Osteocyte (in vitro differentiated cells): Measurements from ENCODE around the gene UBAP2L. TPM values are rescaled to one million over a fixed set of nuclear protein-coding genes. Genes with fewer than 3 reads are reported as not detected.
A peak's percentile ranks its signal among the peaks of the same experiment; 100 is the strongest.

Experiments
- DNase-seq: peaks from one replicate; pipeline ENCODE4 v3.0.0; 2021; ENCODE audit warnings: mixed read lengths; ENCODE audit not compliant: unreplicated experiment; ENCODE audit errors: extremely low spot score
- H3K27ac Mint-ChIP-seq: one replicate; pipeline ENCODE4 v1.8.0; 2021; ENCODE audit warnings: mild to moderate bottlenecking, mixed read lengths; ENCODE audit not compliant: unreplicated experiment
- H3K27me3 Mint-ChIP-seq: one replicate; pipeline ENCODE4 v1.8.0; 2021; ENCODE audit warnings: mixed read lengths; ENCODE audit not compliant: unreplicated experiment
- H3K36me3 Mint-ChIP-seq: one replicate; pipeline ENCODE4 v1.8.0; 2021; ENCODE audit warnings: mixed read lengths; ENCODE audit not compliant: unreplicated experiment
- H3K4me1 Mint-ChIP-seq: one replicate; pipeline ENCODE4 v1.8.0; 2021; ENCODE audit warnings: mixed read lengths; ENCODE audit not compliant: unreplicated experiment
- H3K4me3 Mint-ChIP-seq: one replicate; pipeline ENCODE4 v1.8.0; 2021; ENCODE audit warnings: mild to moderate bottlenecking, moderate library complexity, mixed read lengths; ENCODE audit not compliant: unreplicated experiment
- H3K9me3 Mint-ChIP-seq: one replicate; pipeline ENCODE4 v1.8.0; 2021; ENCODE audit warnings: mixed read lengths; ENCODE audit not compliant: unreplicated experiment
- total RNA-seq: library from RNA; stranded (reverse); gene quantifications from 2 replicates; pipeline ENCODE4 v1.2.1, GENCODE V29; 2021
- TF ChIP-seq, protein P1 (sequence below): fragments of 200-600 bp; sonication (generic); IDR thresholded peaks from 2 replicates; pipeline ENCODE4 v1.5.0; 2021; ENCODE audit warnings: antibody characterized with exemption, mild to moderate bottlenecking, moderate library complexity

The UBAP2L gene
- total RNA-seq, 1 donor from 2014 or later, result 236 TPM

DNA sequence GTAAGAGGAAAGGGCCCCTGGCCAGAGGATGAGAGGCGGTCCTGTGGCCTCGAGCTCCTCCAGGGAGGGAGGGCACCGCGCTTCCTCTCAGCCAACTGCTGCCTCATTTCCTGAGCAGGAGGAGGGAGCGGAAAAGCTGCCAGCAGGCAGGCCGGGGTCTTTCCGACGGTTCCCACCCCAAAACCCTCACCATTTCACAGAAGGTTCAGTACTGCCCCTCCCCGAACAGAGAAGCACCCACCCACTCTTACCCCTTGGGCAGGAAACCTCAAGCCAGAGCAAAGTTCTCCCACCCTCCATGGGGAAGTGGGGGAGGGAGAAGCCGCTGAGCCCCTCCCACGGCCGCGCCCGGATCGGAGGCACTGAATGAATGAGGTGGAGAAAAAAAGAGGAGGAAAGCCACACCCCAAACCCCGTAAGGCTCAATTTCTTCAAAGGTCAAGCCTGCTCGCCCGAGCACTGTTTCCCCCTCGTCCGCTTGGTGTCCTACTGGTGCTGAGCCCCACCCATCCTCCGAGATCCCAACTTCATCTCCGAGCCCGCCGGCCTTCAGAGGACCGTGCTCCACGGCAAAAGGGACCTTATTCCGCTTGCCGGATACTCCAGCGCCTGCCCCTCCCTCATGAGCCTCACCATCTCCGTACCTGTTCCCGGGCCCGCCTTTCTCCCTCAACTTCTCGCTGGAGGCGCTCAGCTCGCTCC lies 38.3 kb upstream of the UBAP2L start:
- TF ChIP-seq, protein P1, sequence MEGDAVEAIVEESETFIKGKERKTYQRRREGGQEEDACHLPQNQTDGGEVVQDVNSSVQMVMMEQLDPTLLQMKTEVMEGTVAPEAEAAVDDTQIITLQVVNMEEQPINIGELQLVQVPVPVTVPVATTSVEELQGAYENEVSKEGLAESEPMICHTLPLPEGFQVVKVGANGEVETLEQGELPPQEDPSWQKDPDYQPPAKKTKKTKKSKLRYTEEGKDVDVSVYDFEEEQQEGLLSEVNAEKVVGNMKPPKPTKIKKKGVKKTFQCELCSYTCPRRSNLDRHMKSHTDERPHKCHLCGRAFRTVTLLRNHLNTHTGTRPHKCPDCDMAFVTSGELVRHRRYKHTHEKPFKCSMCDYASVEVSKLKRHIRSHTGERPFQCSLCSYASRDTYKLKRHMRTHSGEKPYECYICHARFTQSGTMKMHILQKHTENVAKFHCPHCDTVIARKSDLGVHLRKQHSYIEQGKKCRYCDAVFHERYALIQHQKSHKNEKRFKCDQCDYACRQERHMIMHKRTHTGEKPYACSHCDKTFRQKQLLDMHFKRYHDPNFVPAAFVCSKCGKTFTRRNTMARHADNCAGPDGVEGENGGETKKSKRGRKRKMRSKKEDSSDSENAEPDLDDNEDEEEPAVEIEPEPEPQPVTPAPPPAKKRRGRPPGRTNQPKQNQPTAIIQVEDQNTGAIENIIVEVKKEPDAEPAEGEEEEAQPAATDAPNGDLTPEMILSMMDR, result no peak

DNA sequence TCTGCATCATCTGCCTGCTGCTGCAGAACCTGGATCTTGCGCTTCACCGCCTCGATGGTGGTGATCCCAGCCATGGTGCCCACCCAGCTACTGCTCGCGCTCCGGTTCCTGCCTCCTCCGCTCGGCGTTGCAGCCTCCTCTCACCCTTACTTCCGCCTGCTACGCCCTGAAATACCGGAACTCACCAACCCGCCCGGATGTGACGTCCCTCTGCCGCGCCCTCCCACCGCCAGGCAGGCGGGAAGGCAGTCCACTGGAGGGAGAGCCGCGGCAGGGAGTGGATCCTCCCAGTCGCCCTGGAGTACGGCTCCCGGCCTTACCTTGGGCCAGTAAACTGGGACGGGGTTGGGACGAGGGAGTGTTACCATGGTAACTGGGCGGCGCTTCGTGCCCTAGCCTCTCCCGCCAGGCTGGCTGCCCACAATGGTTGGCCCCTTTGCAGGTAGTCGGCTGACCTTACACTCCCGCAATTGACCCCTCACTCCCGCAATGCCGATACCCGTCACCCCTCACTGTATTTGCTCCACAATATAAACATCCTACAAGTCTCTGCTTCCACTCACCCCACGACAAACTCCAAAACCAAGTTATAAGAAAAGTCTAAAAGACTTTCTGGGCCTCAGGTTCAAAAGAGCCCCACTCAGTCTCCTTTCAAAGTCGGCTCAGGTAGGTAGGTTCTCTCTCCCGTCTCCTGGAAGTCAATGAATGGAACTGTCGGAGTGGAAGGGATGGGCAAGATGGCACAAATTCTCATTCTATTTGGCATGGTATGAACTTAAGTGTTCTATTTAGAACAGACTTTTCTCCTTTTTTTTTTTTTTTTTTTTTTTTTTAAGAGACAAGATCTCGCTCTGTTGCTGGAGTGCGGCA lies 37.5 kb upstream of the UBAP2L start:
- Mint-ChIP-seq H3K27me3 (peaks cover 20% of the 10 kb centered on the region), H3K9me3 (no peaks in the 10 kb centered on the region), H3K4me3 (peak overlapping the region; percentile 100), H3K36me3 (peaks cover 6% of the 10 kb centered on the region), H3K4me1 (peaks cover 38% of the 10 kb centered on the region), H3K27ac (peak overlapping the region; percentile 99)
- peak; percentile 97 for DNase-seq
- TF ChIP-seq, protein P1, result peak; percentile 14

More for the DNA sequence above, 38.3 kb upstream of the UBAP2L start:
- no peak for DNase-seq
- peaks cover 46% of the 10 kb centered on the region for H3K4me1 Mint-ChIP-seq
- H3K27ac Mint-ChIP-seq, result peak overlapping the region; percentile 99
- H3K36me3 Mint-ChIP-seq, result peaks cover 6% of the 10 kb centered on the region
- H3K27me3 Mint-ChIP-seq, result peaks cover 17% of the 10 kb centered on the region
- H3K9me3 Mint-ChIP-seq, result no peaks in the 10 kb centered on the region
- peak overlapping the region; percentile 100 for H3K4me3 Mint-ChIP-seq

DNA sequence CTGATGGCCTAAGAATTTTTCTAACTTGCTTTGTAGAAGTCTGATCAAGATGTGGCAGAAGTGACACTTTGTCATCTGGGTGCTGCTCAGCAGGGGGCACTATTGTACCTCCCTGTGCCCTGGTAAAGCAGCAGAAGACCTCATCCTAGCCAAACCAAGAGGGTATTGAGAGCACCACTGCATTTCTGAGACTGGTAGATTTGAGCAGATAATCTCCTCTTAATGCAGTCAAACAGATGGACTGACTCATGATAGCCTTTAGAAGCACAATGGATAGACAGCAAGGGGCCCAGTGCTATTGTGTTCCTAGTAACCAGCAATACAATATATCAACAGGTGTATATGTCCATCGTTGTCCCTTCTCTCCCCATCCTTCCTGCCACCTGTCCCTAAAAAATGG lies 34.6 kb upstream of the UBAP2L start:
- H3K9me3 Mint-ChIP-seq, result no peaks in the 10 kb centered on the region
- H3K4me3 Mint-ChIP-seq, result no peak overlapping the region
- H3K27me3 Mint-ChIP-seq, result peaks cover 22% of the 10 kb centered on the region
- H3K4me1 Mint-ChIP-seq, result peaks cover 23% of the 10 kb centered on the region
- no peak for DNase-seq
- TF ChIP-seq, protein P1, result peak; percentile 30
- H3K36me3 Mint-ChIP-seq, result peaks cover 6% of the 10 kb centered on the region
- no peak overlapping the region for H3K27ac Mint-ChIP-seq

DNA sequence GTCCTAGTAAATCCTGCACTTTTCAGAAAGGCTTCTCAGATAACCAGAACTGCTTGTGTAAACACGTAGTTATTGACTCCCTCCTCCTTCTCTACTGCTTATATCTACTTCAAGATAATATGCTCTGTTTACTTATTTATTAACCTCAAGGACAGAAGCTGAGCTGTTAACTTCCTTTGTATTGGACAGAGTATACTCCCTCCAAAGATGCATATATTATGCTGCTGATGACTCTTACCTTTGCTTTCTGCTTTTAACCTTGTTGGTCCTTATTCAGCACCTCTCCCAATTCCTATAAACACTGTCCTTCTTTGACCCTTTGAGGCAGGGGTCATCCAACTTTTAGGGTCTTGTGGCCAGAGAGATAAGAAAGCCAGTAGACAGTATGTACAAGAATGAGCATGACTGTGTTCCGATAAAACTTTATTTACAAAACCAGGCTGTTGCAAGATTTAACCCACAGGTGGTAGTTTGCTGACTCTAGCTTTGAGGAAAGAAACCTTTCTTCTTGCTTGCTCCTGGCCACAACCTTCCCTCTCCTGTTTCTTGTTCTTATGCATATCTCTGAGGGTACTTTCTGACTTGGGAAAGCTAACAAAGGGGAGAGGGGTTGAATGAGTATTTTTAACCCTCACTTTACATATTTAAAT lies 33.8 kb upstream of the UBAP2L start:
- peaks cover 27% of the 10 kb centered on the region for H3K27me3 Mint-ChIP-seq
- H3K36me3 Mint-ChIP-seq, result peaks cover 4% of the 10 kb centered on the region
- no peak for DNase-seq
- no peak overlapping the region for H3K4me3 Mint-ChIP-seq
- no peaks in the 10 kb centered on the region for H3K9me3 Mint-ChIP-seq
- H3K27ac Mint-ChIP-seq, result no peak overlapping the region
- peaks cover 15% of the 10 kb centered on the region for H3K4me1 Mint-ChIP-seq
- TF ChIP-seq, protein P1, result no peak
